Adrenal gland (tissue), 5 donors: Measurements from ENCODE around the gene LINGO4.

ENCODE experiments used
- CTCF ChIP-seq, 6 experiments: fragments of 450-650 bp in 4 of 6; fragments of 200-600 bp in 2 of 6; sonication (generic) in 1 of 6; IDR thresholded peaks; 1 replicate in 5 of 6; 2 replicates in 1 of 6; pipeline versions ENCODE4 v1.5.1 to v1.8.0; 2016 to 2021; ENCODE audit warnings: antibody characterized with exemption in 6 of 6, mild to moderate bottlenecking in 2 of 6, moderate library complexity in 1 of 6
- POLR2A ChIP-seq, 2 donors: fragments of 450-650 bp; IDR thresholded peaks; one replicate each; pipeline ENCODE4 v1.6.1; 2017; ENCODE audit warnings: antibody characterized with exemption in 2 of 2, mild to moderate bottlenecking in 2 of 2, moderate library complexity in 1 of 2
- donor health status: DM: no; HTN: no; CAD: no.

GRCh38 chr1:151799179-151800022, 5.8 kb downstream of the LINGO4 start:
- TF ChIP-seq CTCF (IDR thresholded peaks at IDR 0.05) (no peak), POLR2A (IDR thresholded peaks at IDR 0.05) (no peak)
